Immature natural killer cell (primary cell): ENCODE results near the gene IFRD2. TPM values are rescaled to one million over a fixed set of nuclear protein-coding genes. Genes with fewer than 3 reads are reported as not detected.
A peak's percentile ranks its signal among the peaks of the same experiment; 100 is the strongest.
"Not testable (repeated sequence)": the region's sequence is repeated elsewhere in the genome, so short reads cannot be mapped to it uniquely, and the experiment has no call there.

ENCODE experiments used
- DNase-seq, 3 donors: peaks; one replicate each; pipeline ENCODE4 v3.0.0; 2022; ENCODE audit warnings: mixed read lengths in 1 of 3
- H3K27ac Mint-ChIP-seq, 6 donors: one replicate each; pipeline ENCODE4 v1.8.0; 2020; ENCODE audit warnings: mixed read lengths in 6 of 6, mild to moderate bottlenecking in 5 of 6, inconsistent platforms in 4 of 6, moderate library complexity in 3 of 6
- H3K27me3 Mint-ChIP-seq, 3 donors: one replicate each; pipeline ENCODE4 v1.8.0; 2020 to 2021; ENCODE audit warnings: low read depth in 3 of 3, mild to moderate bottlenecking in 3 of 3, mixed read lengths in 3 of 3, moderate library complexity in 3 of 3, inconsistent platforms in 1 of 3
- H3K36me3 Mint-ChIP-seq, 3 donors: one replicate each; pipeline ENCODE4 v1.8.0; 2020; ENCODE audit warnings: mixed read lengths in 3 of 3, inconsistent platforms in 2 of 3, mild to moderate bottlenecking in 2 of 3
- H3K4me1 Mint-ChIP-seq, 2 donors: one replicate each; pipeline ENCODE4 v1.8.0; 2020; ENCODE audit warnings: inconsistent platforms in 2 of 2, mild to moderate bottlenecking in 2 of 2, mixed read lengths in 2 of 2, moderate library complexity in 1 of 2
- H3K4me3 Mint-ChIP-seq, 5 donors: one replicate each; pipeline ENCODE4 v1.8.0; 2020; ENCODE audit warnings: mild to moderate bottlenecking in 5 of 5, mixed read lengths in 5 of 5, inconsistent platforms in 3 of 5, moderate library complexity in 3 of 5
- H3K9me3 Mint-ChIP-seq, 6 donors: one replicate each; pipeline ENCODE4 v1.8.0; 2020; ENCODE audit warnings: mild to moderate bottlenecking in 6 of 6, mixed read lengths in 6 of 6, inconsistent platforms in 4 of 6, moderate library complexity in 3 of 6
- polyA plus RNA-seq, 3 donors: library from polyadenylated mRNA; unstranded; fragments of 300-500 nt; fragmentation: Illumina TruSeq; gene quantifications; one replicate each; pipeline ENCODE4 v1.2.3, GENCODE V29; 2021

The IFRD2 gene
- polyA plus RNA-seq, 3 donors from 2014 or later = 38.0 to 54.3 (median 51.3) TPM

DNA sequence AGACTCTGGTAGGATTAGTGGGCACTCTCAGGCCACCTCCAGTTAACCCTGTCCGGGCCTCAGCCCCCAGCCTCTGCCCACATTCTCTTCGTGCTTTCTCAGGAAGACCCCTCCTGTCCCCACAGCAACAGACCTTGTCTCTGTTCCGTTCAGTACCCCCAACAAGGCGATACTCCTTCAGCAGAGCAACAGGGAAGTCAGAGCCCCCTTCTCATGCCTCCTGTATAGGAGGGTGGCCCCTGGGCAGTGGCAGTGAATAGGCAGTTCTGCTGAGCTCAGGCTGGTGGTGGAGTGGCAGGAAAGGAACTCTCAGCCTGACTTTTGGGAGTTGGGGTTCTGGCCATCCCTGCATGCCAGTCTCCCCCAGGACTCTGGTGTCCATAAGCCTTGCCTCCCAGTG lies 22.8 kb downstream of the IFRD2 start:
- no peaks in the 10 kb centered on the region for H3K9me3 Mint-ChIP-seq
- DNase-seq = no peak
- peaks cover 10 to 14% (median 10%) of the 10 kb centered on the region in 3 donors for H3K27me3 Mint-ChIP-seq
- no peaks in the 10 kb centered on the region for H3K36me3 Mint-ChIP-seq
- H3K4me3 Mint-ChIP-seq = no peak overlapping the region
- H3K4me1 Mint-ChIP-seq = peaks cover 12 to 14% of the 10 kb centered on the region in 2 donors
- no peak overlapping the region for H3K27ac Mint-ChIP-seq

DNA sequence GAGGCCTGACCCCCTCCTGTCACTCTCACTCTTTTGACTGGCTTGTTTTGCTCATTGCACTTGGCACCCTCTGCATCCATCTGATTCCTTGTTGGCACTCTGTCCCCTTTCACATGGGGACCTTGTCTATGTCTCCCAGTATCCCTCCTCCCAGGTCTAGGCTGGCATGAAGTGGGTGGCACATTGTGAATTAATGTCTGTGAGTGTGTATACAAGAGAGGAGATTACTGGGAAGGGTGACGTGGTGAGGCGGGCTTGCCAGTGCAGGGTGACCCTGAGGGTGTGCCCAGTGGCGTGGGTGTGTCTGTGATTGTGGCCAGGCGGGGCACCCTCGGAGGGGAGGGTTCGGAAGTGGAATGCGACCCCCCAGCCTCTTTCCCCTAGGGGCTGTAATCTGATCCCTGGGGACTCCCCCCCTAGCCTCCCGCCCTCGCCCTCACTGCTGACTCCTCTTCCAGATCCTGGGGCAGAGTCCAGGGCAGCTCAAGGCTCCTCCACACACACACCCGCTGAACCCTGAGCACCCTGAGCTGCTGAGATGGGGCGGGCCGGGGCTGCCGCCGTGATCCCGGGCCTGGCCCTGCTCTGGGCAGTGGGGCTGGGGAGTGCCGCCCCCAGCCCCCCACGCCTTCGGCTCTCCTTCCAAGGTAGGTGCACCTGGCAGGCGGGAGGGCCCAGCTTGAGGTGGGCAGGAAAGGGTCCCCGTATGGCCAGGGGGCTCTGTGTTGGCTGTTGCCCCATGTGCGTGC lies 23.4 kb downstream of the IFRD2 start, which contains the start of gene SEMA3B:
SEMA3B (plus strand) TSS at position 445 of the 749 bp plus-strand sequence; CDS start at position 539, 94 bp downstream.
- peaks cover 4 to 11% (median 5%) of the 10 kb centered on the region in 3 donors for H3K27me3 Mint-ChIP-seq
- H3K27ac Mint-ChIP-seq = no peak within 1 kb of the TSS
- H3K4me3 Mint-ChIP-seq = no peak within 1 kb of the TSS
- H3K36me3 Mint-ChIP-seq = no peaks in the 10 kb centered on the region
- DNase-seq = no peak
- H3K9me3 Mint-ChIP-seq = no peaks in the 10 kb centered on the region
- H3K4me1 Mint-ChIP-seq = peaks cover 6 to 10% of the 10 kb centered on the region in 2 donors

DNA sequence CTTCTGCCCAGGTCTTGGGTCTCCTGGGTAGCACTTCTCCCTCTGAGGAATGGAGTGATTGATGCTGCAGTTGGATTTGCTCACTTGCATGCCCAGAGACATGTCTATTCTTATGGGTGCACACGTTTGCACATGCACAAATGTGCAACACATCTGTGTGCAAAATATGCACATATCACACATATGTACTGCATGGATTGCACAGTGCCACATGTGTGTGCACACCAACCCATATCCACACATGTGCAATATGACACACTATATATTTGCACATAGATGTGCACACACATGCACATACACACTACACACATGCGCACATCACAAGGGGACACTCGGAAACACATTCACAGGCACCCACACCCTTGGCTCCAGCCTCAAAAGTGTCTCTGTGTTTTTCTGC lies 24.0 kb downstream of the IFRD2 start:
- Mint-ChIP-seq H3K27ac (no peak overlapping the region), H3K4me1 (peaks cover 6 to 9% of the 10 kb centered on the region in 2 donors), H3K36me3 (no peaks in the 10 kb centered on the region), H3K9me3 (no peaks in the 10 kb centered on the region), H3K27me3 (peaks cover 4 to 11% (median 6%) of the 10 kb centered on the region in 3 donors), H3K4me3 (no peak overlapping the region)
- no peak for DNase-seq

DNA sequence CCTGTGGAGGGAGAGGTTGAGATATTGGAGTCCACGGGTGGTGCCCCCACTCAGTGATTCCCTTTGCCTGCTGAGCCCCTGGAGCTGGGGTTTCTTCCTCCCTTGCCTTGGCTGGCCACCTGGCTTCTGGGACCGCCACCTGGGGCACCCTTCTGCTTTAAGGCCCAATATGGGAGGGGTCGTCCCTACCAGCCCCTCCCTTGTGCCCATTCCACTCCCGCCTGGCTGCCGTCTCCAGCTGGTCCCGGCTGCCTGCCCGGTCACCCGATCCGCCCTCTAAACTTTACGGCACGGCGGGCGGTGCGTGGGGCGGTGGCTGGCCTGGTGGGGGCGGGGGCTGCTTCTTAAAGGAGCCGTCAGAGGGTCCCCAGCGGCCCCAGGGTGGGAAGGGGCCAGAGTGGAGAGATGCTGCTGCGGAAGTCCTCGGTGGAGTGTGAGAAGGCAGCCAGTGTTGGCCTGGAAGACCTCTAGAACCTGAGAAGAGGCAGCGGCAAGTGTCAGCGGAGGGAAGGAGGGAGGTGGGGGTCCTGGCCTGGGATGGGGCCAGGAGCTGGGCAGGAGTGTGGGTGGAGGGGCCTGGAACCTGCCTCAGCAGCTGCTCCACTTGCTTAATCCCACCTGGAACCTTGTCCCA lies 24.8 kb downstream of the IFRD2 start:
- H3K4me3 Mint-ChIP-seq = no peak overlapping the region
- peaks cover 0 to 6% (median 5%) of the 10 kb centered on the region in 3 donors for H3K27me3 Mint-ChIP-seq
- no peak overlapping the region for H3K27ac Mint-ChIP-seq
- H3K4me1 Mint-ChIP-seq = peaks cover 0 to 4% of the 10 kb centered on the region in 2 donors
- H3K9me3 Mint-ChIP-seq = no peaks in the 10 kb centered on the region
- H3K36me3 Mint-ChIP-seq = no peaks in the 10 kb centered on the region
- DNase-seq = no peak

DNA sequence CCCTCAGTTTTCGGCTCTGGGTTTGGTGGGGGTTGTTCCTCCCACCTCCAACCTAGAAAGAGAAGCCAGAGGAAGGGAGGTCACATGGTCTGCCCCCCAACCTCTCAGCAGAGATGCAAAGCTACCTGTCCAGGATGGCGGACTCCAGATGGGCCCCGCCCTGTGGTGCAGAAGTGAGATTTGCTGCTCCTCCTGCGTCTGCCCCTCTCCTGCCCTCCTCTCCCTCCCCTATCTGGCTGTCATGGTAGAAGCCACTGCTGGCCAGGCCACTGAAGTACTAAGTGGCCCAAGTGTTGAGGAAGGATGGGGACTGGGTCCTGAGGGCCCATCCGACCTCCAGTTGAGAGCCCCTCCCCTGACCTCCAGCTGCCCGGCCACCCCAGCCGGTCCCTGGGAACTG lies 25.4 kb downstream of the IFRD2 start:
- Mint-ChIP-seq H3K36me3 (no peaks in the 10 kb centered on the region), H3K4me1 (peaks cover 0 to 4% of the 10 kb centered on the region in 2 donors), H3K9me3 (no peaks in the 10 kb centered on the region), H3K27me3 (peaks cover 0 to 6% (median 5%) of the 10 kb centered on the region in 3 donors), H3K4me3 (no peak overlapping the region), H3K27ac (no peak overlapping the region)
- no peak for DNase-seq

DNA sequence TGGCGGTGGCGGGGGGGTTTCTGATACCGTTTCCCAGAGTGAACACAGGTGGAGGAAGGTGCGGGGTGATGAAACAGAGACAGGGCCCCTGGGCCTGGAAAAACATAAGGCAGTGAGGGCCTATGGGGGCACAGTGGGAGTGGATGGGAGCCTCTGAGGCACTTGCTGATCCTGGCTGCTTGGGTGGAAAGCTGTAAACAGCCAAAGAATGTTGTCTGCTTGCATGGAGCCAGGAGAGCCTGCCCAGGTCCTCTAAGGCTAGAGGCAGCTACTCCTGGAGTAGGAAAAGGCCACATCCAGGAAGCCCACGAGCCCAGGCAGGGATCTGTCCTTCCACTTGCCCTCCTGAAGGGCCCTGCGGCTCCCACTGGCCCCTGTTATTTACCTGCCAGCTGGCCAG lies 26.2 kb downstream of the IFRD2 start:
- H3K4me3 Mint-ChIP-seq = no peak overlapping the region
- no peaks in the 10 kb centered on the region for H3K36me3 Mint-ChIP-seq
- H3K9me3 Mint-ChIP-seq = no peaks in the 10 kb centered on the region
- peak overlapping the region in 1 of 6 donors; percentile 33 for H3K27ac Mint-ChIP-seq
- DNase-seq = no peak
- H3K27me3 Mint-ChIP-seq = peaks cover 2 to 6% (median 5%) of the 10 kb centered on the region in 3 donors
- peaks cover 0 to 1% of the 10 kb centered on the region in 2 donors for H3K4me1 Mint-ChIP-seq

DNA sequence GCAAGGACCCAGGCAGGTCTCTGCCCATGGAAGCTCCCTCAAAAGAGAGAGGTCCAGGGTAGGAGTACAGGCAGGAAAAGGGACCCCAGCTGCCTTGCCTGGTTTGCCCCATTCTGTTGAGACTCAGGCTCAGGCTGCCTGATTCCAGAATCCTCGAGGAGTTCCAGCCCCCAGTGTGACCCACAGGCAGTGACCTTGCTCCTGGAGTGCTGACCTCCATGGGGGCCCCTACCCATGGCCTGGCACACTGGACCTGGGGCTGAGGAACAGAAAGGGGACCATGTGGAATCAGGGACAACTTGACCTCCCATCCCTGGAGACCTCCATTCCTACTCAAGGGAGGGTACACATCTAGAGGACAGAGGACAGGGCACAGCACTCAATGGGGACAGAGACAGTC lies 26.7 kb downstream of the IFRD2 start:
- no peak for DNase-seq
- Mint-ChIP-seq H3K4me1 (peaks cover 0 to 1% of the 10 kb centered on the region in 2 donors), H3K9me3 (no peaks in the 10 kb centered on the region), H3K27me3 (peaks cover 2 to 6% (median 5%) of the 10 kb centered on the region in 3 donors), H3K36me3 (no peaks in the 10 kb centered on the region), H3K27ac (peak overlapping the region in 1 of 6 donors; percentile 33), H3K4me3 (no peak overlapping the region)

DNA sequence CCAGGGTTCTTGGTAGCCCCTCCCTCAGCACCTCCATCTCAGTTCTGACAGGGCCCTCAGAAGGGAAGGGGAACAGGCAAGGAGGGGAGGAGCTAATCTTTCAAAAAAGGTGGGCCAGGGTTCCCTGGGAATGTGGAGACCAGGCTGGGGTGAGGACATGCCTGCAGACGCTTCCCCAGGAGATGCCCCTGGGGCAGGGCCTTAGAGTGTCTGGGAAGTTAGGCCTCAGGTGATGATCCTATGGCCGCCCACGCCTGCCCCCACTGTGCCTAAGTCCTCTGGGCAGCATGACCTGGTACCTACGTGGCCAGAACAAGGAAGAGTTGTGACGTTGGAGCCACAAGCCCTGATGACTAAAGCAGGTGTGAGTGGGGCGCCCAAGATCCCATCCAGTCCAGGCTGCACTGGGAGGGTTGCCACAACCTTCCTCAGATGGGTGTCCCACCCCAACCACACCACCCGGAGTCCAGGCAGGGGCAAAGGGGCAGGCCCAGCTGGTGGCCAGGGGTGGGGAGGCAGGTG lies 27.2 kb downstream of the IFRD2 start:
- no peak for DNase-seq

DNA sequence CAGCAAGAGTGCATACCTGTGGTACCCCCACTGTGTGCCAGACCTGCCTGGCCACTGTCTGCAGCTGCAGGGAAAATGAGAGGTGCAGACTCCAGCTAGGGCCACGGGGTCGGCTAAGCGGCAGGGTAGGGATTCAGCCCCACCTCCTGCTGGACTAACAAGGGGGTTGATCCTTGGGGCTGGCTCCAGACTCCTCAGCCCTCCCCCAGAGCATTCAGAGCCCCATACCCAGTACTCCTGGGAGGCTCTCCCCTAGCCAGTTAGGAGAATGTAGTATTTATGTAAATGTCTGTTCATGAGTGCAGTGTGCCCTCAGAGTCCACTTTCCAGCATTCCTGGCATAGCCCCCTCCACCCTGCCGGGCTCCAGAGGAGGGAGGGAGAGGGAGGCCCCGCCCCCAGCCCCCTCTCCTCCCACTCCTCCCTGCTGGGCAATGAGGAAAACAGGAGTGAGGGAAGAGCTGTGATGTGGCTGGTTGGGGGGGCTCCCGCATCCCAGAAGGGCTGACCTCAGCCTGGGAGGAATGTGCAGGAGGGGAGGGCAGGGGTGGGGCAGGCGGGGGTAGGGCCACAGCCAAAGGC lies 27.8 kb downstream of the IFRD2 start:
- H3K4me3 Mint-ChIP-seq = no peak overlapping the region
- H3K4me1 Mint-ChIP-seq = peaks cover 0 to 4% of the 10 kb centered on the region in 2 donors
- H3K27ac Mint-ChIP-seq = no peak overlapping the region

More for the DNA sequence above, 27.2 kb downstream of the IFRD2 start:
- H3K4me1 Mint-ChIP-seq = peaks cover 0 to 1% of the 10 kb centered on the region in 2 donors
- no peak overlapping the region for H3K4me3 Mint-ChIP-seq
- no peaks in the 10 kb centered on the region for H3K9me3 Mint-ChIP-seq
- no peak overlapping the region for H3K27ac Mint-ChIP-seq
- peaks cover 2 to 6% (median 5%) of the 10 kb centered on the region in 3 donors for H3K27me3 Mint-ChIP-seq
- no peaks in the 10 kb centered on the region for H3K36me3 Mint-ChIP-seq

DNA sequence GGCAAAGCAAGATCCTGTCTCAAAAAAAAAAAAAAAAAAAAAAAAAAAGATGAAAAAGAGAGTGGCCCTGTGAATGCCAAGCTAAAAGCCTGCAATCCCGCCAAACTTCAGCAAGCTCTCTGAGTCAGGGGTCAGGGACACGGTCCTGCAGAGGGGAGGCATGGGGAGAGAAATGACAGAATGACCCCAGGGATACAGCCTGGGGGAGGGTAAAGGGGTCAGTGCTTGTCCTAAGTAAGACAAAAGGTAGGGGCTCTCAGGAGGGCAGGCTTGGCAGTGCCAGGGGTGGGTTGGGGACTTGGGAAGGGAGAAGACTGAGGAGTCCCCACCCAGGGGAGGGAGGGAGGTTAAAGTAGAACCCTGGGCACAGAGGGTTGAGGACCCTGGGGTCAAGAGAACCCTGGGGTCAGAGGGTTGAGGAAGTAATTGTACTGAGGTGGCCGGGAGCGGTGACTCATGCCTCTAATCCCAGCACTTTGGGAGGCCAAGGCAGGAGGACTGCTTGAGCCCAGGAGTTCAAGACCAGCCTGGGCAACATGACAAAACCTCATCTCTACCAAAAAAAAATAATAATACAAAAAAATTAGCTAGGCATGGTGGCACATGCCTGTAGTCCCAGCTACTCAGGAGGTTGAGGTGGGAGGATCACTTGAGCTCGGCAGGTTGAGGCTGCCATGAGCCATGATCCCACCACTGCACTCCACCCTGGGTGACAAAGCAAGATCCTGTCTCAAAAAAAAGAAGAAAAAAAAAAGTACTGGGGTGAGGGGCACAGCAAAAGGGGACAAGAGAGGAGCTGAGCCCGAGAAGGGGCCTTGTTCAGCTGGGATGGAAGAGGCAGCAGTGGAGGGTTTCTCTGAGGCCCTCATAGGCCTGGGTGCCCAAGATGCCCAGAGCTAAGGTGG lies 28.5 kb downstream of the IFRD2 start:
- Mint-ChIP-seq H3K9me3 (no peaks in the 10 kb centered on the region), H3K27ac (peak overlapping the region in 1 of 6 donors; percentile 39), H3K4me1 (peaks cover 0 to 4% of the 10 kb centered on the region in 2 donors), H3K27me3 (peaks cover 4 to 6% (median 5%) of the 10 kb centered on the region in 3 donors), H3K4me3 (no peak overlapping the region), H3K36me3 (no peaks in the 10 kb centered on the region)
- DNase-seq = no peak

More for the DNA sequence above, 27.8 kb downstream of the IFRD2 start:
- Mint-ChIP-seq H3K36me3 (no peaks in the 10 kb centered on the region), H3K9me3 (no peaks in the 10 kb centered on the region), H3K27me3 (peaks cover 4 to 6% (median 5%) of the 10 kb centered on the region in 3 donors)
- DNase-seq = no peak

DNA sequence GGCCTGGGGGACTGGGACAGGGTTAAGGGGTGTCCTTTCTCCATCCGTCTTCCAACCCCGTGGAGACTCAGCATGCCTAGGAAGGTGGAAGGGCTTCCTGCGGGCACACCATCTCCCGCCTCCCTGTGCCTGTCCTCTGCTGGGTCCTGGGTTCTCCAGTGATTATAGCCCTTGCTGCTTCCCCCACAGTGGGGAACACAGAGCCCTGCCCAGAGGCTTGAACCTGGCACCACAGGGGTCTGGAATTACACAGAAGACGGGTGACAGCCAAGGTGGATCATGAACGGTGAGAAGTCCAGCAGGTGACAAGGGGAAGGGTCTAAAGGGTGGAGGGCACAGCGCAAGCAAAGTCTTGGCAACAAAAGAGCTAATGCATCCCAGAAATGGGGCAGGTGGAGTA lies 29.5 kb downstream of the IFRD2 start:
- Mint-ChIP-seq H3K27me3 (peaks cover 2 to 5% (median 5%) of the 10 kb centered on the region in 3 donors), H3K36me3 (no peaks in the 10 kb centered on the region), H3K4me3 (no peak overlapping the region), H3K4me1 (peaks cover 0 to 4% of the 10 kb centered on the region in 2 donors), H3K27ac (peak overlapping the region in 2 of 6 donors; percentile 49 to 67), H3K9me3 (no peaks in the 10 kb centered on the region)
- no peak for DNase-seq

DNA sequence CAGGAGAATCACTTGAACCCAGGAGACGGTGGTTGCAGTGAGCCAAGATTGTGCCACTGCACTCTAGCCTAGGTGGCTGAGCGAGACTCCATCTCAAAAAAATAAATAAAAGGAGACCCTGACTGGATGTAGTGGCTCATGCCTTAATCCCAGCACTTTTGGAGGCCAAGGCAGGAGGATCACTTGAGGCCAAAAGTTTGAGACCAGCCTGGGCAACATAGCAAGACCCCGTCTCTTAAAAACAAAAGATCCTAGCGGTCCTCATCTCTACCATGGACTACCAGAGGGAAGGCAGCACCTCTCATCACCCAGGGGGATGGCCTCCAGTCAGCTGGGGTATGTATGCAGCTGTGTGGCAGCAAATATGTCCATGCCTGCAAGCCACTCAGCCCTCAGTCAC lies 30.0 kb downstream of the IFRD2 start:
- not testable (repeated sequence) for H3K4me1 Mint-ChIP-seq, H3K9me3 Mint-ChIP-seq, H3K36me3 Mint-ChIP-seq, H3K27ac Mint-ChIP-seq, H3K27me3 Mint-ChIP-seq, H3K4me3 Mint-ChIP-seq, DNase-seq

DNA sequence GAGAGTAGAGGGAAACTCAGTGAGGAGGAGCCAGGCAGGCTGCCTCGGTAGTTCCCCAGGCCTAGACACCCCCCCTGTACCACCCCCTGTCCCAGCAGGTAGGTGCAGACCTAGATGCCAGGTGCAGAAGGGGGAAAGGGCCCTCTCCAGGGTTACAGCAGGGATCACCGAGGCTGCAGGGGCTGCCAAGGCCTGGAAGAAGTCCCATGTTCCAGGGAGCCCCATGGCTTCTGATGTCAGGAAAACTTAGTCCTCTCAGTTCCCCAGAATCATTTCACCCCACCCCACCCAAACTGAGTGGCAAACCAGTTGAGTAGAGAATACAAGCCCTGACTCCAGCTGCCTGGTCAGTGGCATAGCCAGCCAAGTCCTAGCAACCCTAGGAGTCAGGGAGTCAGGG lies 30.7 kb downstream of the IFRD2 start:
- Mint-ChIP-seq H3K36me3 (peaks cover 4 to 11% (median 6%) of the 10 kb centered on the region in 3 donors), H3K9me3 (no peaks in the 10 kb centered on the region)

More for the DNA sequence above, 30.7 kb downstream of the IFRD2 start:
- Mint-ChIP-seq H3K4me3 (peak overlapping the region in 2 of 5 donors; percentile 47 to 54), H3K27ac (peak overlapping the region in 1 of 6 donors; percentile 73), H3K27me3 (peaks cover 2 to 5% (median 5%) of the 10 kb centered on the region in 3 donors), H3K4me1 (peaks cover 0 to 4% of the 10 kb centered on the region in 2 donors)
- DNase-seq = no peak
